OCI-LY7 (cell line): ENCODE measurements around the gene EYA2.

Experiments
- EZH2phosphoT487 ChIP-seq: fragments of 200-600 bp; sonication (generic); IDR thresholded peaks from 2 replicates; pipeline ENCODE4 v1.6.1; 2018; ENCODE audit warnings: low read depth, borderline replicate concordance, mild to moderate bottlenecking, mixed run types, antibody characterized with exemption, low read length, moderate library complexity, mixed read lengths
- TF ChIP-seq, protein P1 (sequence below): fragments of 200-600 bp; sonication (generic); conservative IDR thresholded peaks from 2 replicates; pipeline ENCODE4 v1.5.1; 2014; ENCODE audit warnings: mild to moderate bottlenecking, antibody characterized with exemption, low read length, moderate library complexity, mixed read lengths

DNA sequence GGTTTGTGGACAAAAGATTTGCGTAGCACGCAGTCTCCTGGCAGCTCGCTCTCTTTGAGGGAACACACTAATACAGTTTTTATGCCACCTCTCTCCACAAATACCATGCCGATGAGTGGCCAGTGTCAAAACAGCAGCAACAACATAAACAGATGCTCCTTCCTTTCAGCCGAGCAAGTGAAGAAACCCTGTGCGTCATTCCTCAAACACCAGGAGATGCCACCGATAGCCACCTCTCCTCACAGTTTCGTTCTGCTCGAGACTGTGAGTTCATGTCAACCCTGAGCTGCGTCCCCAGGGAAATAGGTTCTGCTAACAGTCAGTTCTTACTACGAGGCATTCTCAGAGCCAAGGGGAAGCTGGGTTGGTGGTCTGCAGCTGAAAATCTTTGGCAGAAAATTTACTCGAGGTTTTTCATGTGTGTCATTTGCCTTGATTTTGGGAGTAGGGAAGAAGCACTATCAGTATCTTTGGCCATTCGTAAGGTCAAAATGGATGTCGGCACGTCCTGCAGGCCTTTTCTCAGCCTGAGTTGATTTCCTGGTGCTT, 59.9 kb downstream of the EYA2 start:
- TF ChIP-seq, protein P1, sequence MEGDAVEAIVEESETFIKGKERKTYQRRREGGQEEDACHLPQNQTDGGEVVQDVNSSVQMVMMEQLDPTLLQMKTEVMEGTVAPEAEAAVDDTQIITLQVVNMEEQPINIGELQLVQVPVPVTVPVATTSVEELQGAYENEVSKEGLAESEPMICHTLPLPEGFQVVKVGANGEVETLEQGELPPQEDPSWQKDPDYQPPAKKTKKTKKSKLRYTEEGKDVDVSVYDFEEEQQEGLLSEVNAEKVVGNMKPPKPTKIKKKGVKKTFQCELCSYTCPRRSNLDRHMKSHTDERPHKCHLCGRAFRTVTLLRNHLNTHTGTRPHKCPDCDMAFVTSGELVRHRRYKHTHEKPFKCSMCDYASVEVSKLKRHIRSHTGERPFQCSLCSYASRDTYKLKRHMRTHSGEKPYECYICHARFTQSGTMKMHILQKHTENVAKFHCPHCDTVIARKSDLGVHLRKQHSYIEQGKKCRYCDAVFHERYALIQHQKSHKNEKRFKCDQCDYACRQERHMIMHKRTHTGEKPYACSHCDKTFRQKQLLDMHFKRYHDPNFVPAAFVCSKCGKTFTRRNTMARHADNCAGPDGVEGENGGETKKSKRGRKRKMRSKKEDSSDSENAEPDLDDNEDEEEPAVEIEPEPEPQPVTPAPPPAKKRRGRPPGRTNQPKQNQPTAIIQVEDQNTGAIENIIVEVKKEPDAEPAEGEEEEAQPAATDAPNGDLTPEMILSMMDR: no peak
- no peak for TF ChIP-seq EZH2phosphoT487
